LHCN-M2 (cell line): ENCODE results near the gene AMOTL1. TPM values are rescaled to one million over a fixed set of nuclear protein-coding genes. Genes with fewer than 3 reads are reported as not detected.

Source experiments
- DNase-seq: peaks from one replicate; pipeline ENCODE4 v3.0.0-alpha.2; 2012; ENCODE audit warnings: low read depth
- polyA plus RNA-seq: library from polyadenylated mRNA; unstranded; fragments of >200 nt; gene quantifications from one replicate; pipeline ENCODE4 v1.2.1, GENCODE V29; 2012; ENCODE audit warnings: missing spikeins
- total RNA-seq: library from RNA; depleted of rRNA; stranded (reverse); fragments of >200 nt; gene quantifications from 2 replicates; pipeline ENCODE4 v1.2.3, GENCODE V29; 2014; rRNA removed

The AMOTL1 gene
- 30.2 and 39.8 TPM in 2 replicates for total RNA-seq
- polyA plus RNA-seq, result 16.7 TPM

GRCh38 chr11:94767701-94768601, at the start of gene AMOTL1:
Gene AMOTL1 (plus strand): TSS chr11:94768356. CDS start chr11:94768512, 156 bp downstream.
- peak; percentile 87 for DNase-seq

GRCh38 chr11:94719876-94720275, 48.3 kb upstream of the AMOTL1 start:
- no peak for DNase-seq

GRCh38 chr11:94721565-94722292, 46.4 kb upstream of the AMOTL1 start:
- no peak for DNase-seq

GRCh38 chr11:94722735-94723134, 45.4 kb upstream of the AMOTL1 start:
- no peak for DNase-seq

- DNase-seq, result no peak
These were observed 43.1 kb upstream of the AMOTL1 start for GRCh38 chr11:94725097-94725496.

- DNase-seq, result no peak
These were observed 40.3 kb upstream of the AMOTL1 start for GRCh38 chr11:94727819-94728218.

DNA sequence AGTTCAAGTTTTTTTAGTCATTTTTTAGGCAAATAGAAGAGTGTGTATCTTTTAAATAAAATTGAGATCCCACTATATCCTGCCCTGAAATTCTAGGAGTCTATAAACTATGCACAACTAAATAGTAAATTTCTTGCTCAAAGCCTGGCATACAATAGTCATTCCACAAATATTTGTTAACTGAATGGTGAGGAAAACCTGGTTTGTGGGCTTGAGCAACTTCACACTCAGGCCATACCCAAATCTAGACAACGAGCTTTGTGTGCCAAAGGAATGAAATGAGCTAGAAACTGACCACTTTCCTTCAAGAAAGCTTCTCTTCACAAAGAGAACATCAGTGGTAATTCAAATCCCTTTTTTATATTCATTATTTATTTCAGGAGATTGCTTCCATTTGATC, 39.6 kb upstream of the AMOTL1 start:
- peak; percentile 46 for DNase-seq

GRCh38 chr11:94728966-94729751, 39.0 kb upstream of the AMOTL1 start:
- no peak for DNase-seq

DNA sequence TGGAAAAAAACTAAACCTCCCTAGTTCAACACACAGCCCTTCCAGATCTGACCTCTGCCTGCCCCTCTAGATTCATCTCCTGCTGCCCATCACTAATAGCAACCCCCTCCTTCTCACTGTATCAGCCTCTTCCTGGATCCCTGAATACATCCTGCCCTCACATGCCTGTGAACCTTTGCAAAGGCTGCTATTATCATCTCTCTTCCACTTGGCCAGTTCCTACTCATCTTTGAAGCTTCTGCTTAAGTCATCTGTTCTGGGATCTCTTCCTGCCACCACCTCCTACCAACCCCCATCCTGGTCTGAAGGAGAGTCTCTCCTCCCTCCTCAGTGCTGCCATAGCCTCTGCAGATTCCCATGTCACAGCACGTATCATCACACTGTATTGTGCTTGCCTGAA, 38.0 kb upstream of the AMOTL1 start:
- DNase-seq, result no peak

DNA sequence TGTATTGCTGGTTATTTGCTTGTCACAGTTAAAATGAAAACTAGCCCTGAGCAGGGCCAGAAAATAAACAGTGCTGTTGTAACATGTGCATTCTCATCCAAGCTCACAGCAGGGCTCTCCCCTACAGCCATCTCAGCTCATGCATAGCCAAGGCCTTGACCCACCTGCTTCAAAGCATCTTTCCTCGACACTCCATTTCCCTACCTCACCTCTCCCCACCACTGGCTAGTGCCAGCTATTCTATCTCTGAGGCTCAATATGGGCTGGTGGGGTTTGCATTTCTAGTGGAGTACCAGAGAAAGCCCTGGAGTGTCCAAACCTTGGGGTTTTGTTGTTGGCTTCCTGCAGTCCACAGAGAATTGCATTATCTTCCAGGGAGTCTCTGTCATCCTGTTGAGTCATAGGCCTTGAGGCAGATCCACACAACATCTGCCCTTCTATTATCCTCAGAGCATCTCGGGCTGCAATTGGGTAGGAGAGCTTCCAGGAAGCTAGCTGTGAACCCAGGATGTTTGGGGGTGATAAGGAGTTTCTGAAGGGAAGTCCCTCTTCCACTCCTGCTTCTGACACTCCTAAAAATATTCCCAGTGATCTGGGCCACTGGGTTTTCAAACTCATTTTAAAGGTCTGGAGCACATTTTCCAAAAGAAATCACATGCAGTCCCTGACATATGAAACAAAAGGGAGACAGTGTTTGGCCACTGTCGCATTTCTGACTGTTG, 36.1 kb upstream of the AMOTL1 start:
- peak; percentile 80 for DNase-seq

DNA sequence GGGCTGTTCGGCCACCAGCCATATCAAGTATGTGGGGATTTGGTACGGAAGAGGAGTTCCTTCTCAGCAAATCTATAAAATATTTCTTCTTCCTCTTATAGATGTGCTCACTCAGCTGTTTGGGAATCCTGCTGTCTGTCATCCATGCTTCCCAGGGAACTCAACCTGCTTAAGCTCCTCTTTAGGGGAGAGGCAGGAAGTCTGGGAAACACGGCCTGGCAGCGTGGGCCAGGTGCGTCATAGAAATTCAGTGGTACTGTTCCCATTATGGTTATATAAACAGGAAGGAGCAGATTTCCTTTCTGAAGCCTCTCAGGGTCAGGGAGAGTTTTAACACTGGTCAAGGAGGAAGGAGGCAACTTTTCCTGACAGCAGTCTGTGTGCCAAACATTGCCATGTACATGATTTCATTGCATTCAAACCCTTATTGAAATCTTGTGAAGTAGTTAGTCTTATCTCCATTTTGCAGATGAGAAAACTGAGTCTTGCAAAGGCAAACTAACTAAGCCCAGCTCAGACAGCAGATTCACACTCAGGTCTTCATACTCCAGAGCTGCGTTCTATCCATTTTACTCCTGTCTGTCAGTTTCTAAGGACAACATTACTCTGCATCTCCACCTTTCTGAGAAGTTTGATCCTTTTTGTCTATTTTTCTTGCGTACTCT, 35.4 kb upstream of the AMOTL1 start:
- no peak for DNase-seq

- DNase-seq, result no peak
These were observed 33.4 kb upstream of the AMOTL1 start for GRCh38 chr11:94734563-94735275.

DNA sequence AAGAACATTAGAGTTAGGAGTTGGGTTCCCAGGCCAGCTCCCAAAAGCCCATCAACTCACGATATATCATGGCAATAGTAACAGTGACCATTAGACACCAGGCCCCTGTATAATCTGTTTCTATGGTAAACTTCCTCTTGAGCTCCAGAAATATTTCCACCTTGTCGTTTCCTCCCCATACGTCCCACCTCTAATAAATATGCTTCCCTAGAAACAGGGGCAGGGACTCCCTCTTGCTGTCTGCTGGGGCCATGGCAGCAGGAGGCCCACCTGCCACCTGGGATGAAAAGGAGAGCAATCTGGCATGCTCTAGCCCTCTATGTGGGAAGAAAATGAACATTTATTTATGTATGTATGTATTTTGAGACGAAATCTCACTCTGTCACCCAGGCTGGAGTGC, 32.2 kb upstream of the AMOTL1 start:
- DNase-seq, result no peak

DNA sequence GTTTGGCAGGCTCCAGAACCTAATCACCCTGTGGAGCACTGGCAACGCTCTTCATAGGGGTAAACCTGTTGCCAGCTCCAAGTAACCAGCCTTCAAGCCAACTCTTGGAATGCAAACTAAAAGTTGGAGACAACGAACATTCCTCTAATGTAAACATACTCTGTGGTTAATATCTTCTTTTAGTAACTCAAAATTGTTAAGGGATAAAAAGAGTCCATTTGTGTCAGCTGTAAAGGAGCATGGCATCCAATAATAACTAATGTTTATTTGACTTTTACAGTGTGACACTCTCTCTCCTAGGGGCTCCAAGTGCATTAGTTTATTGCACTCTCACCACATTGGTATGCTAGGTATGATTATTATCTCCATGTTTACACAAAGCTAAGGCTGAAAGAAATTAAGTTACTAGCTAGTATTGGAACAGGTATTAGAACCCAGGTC, 31.0 kb upstream of the AMOTL1 start:
- no peak for DNase-seq

DNA sequence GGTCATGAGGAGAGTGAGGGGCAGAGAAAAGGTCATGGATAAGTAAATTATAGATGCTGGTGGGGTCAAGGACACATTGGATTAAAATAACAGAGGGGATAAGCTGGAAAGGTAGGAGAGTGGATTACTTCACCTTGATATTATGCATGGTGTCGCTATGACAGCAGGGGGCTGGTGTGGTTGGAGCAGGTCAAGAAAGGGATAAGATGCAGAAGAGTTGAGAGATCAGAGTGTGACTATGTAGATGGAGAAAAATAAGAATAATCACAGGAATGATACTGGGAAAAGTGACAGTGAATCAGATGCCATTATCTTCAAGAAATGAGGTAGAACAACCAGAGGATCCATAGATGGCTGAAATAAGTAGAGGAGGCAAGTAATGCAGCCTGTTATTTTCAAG, 29.4 kb upstream of the AMOTL1 start:
- no peak for DNase-seq

- no peak for DNase-seq
These were observed 28.8 kb upstream of the AMOTL1 start for GRCh38 chr11:94739331-94739730.

DNA sequence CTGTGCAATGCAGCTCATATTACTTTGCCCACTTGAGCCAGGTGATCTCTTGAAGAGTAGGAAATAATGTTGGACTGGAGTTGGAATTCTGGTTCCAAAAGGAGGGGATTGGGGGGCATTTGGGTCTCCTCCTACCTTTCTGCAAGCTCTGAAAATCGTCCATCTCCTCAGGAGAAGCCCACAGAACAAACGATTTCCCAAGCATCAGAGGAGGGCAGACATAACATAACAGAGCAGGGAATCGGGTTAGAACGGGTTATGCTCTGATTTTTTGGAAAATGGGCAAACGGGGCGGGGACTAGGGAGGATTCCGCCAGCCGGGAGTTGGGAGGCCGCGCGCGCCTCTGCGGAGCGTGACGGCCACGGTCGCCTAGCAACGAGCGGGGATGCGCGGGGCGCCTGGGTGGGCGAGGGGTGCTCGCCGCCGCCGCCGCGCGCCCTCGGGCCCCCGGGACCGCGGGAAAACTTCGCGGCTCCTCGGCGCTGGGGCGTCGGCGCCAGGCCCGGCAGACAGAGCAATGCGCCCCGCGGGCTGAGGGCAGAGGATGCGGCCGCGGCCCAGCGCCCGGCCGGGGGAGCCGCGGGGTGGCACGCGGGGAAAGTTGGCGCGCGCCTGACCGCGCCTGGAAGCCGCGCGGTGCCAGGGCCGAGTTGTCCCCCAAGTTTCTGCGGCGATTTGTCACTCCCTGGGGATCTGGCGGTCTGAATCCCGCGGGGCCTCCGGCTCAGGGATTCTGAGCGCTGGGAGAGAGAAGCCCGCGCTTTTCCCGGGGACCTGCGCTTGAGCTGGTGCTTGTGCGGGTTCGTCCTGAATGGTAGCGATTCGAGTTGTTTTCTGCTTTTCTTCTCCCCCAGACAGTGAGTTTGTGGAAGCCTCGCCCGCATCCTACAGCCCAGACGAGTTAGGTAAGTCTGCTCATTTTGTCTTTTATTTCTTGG, 27.8 kb upstream of the AMOTL1 start:
- DNase-seq, result no peak

DNA sequence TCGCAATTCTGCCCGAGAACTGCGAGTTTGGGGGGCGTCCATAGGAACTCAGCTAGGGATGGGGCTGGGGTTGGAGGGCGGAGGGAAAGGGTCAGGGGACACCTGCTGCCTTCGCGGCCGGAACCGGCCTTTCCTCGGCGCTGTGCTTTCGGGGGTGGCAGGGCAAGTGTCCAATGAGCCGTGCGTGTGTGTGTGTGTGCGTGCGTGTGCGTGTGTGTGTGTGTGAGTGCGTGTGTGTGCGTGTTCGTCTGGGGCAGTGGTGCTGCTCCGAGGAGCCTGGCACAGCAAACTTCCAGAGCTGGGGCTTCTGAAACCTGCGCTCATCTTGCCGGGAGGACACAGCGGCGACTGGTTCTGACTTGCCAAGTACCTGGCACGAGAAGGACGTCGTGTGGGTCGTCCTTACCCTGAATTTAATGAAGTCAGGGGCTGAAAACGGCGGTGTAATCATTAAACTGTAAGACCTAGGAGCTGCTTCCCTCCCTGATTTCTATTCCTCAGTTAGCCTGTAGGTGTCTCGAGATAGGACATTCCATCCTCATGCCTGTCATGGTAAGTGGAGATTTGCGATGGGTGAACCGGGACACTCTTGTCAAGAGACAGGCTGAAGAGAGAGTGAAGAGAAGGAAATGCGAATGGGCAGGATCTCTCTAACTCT, 27.0 kb upstream of the AMOTL1 start:
- peak; percentile 61 for DNase-seq
